GM23248 (cell line): ENCODE data around the gene MAP3K12.

Experiments used
- EZH2 ChIP-seq: fragments of 200-600 bp; sonication (generic); IDR thresholded peaks from 2 replicates; pipeline ENCODE4 v1.6.1; 2018; ENCODE audit warnings: antibody characterized with exemption, mild to moderate bottlenecking; ENCODE audit not compliant: insufficient read depth, poor library complexity, severe bottlenecking
- EZH2phosphoT487 ChIP-seq: fragments of 200-600 bp; sonication (generic); IDR thresholded peaks from 2 replicates; pipeline ENCODE4 v1.6.1; 2018; ENCODE audit warnings: antibody characterized with exemption, moderate library complexity, mild to moderate bottlenecking, low read depth; ENCODE audit not compliant: insufficient read depth

DNA sequence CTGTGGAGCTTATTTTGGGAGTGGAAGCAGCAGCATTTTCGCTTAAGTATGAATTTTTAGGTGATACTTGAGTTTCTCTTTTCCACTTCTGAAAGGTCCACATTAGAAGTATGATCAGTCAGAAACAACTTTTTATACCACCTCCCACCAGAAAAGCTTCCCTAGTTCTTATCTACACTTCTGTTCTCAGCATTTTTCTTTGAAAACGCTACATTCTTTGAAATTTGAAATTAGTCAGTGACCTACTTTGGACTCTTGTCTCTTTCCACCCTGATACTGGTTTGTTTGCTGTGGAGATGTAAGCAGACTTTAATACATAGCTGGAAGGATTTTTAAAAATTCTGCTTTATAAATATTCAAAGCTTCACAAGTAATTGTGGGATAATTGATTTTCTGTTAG, 25.2 kb downstream of the MAP3K12 start:
- TF ChIP-seq EZH2 (no peak), EZH2phosphoT487 (no peak)
